ENCODE measurements around the gene CPLX4. TPM values are rescaled to one million over a fixed set of nuclear protein-coding genes. Genes with fewer than 3 reads are reported as not detected.

The CPLX4 gene
- total RNA-seq, 1 donor from 2014 or later: not detected

GRCh38 chr18:59306640-59307039 is 11.8 kb downstream of the CPLX4 start:
- DNase-seq: no peak

DNA sequence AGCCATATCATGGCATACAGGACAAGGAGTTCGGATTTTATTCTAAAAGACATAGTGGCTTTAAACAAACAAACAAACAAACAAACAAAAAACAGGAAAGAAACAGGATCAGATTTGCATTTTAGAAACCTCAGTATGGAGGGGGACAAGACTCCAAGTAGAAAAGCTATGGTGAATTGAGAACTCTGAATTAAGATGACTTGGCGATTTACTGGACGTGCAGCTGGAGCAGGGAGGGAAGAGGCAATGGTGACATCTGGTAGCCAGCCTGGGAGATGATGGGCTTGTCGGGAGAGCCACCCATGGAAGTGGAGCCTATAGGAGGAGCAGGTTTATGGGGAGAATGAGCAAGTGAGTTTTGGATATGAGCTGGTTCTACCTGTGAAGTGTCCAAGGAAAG is 13.2 kb downstream of the CPLX4 start:
- DNase-seq: no peak

- no peak for DNase-seq
Measured at GRCh38 chr18:59303656-59304195, 14.7 kb downstream of the CPLX4 start.

- no peak for DNase-seq
Measured at GRCh38 chr18:59303006-59303405, 15.4 kb downstream of the CPLX4 start.

GRCh38 chr18:59301929-59302328 is 16.5 kb downstream of the CPLX4 start:
- DNase-seq: no peak

DNA sequence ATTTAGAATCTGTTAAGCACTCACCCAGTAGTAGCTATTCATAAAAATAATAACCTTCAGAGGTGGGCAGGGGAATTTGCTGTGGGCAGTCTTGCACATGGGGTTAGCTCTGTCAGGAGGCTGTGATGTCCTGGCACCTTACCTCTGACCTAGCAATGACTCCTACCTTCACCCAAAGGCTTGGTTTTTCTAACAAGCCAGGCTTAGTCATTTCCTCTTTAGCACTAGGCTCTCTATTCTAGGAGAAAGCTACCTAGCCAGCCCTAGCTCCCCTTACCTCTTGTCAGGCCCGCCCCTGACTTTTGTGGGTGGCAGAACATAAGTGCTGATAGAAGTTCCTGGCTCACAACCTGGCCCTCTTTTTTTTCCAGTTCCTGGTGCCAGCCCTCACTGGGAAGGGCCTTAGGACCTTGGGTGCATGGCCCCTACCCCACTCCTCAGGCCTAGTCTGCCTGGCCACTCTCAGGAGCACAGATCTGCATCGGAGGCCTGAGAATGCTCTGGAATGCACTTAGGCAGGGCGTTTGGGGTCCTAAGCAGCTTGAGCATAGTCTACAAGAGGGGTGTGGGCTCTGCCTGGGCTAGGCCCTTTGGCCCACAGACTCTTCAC is 17.7 kb downstream of the CPLX4 start:
- DNase-seq: no peak

GRCh38 chr18:59298871-59299270 is 19.6 kb downstream of the CPLX4 start:
- no peak for DNase-seq

DNA sequence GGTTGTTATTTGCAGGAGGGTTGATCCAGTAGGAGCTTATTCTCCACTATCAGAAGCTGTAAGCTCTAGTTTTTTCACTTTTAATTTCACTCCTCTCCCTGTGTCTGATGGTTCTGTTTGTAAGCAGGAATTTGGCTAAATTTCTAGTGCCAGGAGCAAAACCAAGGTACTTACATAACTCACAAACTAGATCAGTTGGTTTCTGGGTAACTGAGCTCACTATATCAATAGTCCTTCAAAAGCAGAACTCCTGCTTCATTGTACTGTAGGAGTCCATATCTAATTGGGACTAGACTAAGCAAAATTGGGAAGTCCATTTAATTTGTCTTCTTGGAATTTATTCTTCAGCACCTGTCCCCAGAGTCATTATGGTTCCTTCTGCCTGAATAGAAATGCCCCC is 25.1 kb downstream of the CPLX4 start:
- no peak for DNase-seq

GRCh38 chr18:59286341-59286740 is 32.1 kb downstream of the CPLX4 start:
- peak; percentile 63 for DNase-seq

DNA sequence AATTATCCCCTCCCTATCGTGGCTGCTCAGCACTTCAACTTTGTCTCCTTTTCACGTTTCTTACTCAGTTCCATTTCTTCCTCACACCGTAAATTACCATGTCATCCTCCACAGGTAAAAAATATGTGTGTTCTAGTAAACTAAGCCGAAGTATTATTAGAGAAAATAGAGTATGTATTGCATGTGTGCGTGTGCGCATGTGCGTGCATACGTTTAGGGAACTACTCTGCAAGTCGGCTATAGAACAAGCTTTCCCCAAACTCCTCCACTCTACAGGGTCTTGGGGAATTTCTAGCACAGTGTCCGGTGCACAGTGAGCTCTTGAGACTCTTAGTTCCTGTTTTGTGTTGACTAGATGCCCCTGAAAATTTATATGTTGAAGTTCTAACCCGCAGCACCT is 36.1 kb downstream of the CPLX4 start:
- DNase-seq: no peak

GRCh38 chr18:59279722-59280121 is 38.7 kb downstream of the CPLX4 start:
- no peak for DNase-seq

- no peak for DNase-seq
Measured at GRCh38 chr18:59279193-59279592, 39.3 kb downstream of the CPLX4 start.

DNA sequence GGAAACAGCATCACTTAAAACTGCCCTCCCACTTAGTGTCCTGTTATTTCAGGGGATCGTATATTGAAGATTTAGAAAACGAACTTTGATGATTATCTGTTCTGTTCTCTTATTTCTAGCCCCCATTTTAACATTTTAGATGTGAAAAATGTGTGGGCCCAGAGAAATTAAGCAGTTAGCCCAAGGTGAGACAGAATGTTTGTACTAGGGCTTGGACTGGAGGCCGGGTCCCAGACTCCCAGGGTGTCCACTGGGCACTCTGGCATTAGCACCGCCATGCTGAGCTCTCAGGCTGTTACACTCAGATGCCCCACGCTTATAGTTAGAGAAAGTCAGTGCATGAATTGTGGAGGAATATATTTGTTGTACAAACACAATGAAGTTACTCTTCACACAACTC is 39.7 kb downstream of the CPLX4 start:
- DNase-seq: no peak

DNA sequence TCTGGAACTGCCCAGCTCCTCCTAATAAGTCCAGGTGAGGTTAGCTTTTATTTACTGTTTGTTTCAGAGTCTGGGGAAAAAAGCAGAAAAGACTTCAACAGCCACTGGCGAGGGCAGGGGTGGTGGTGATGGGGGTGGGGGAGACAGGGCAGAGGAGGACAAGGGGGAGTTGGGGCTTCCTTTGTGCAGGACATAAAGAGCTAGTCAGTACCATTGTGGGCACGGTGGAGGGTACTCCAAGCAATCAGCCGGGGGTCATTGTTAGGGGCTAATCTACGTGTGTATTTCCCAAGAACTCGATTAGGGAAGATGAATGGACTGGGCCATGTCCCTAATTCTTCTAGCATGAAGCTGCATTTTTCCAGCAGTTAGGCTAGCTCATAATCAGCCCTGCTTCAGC is 42.4 kb downstream of the CPLX4 start:
- no peak for DNase-seq

GRCh38 chr18:59275406-59275949 is 43.0 kb downstream of the CPLX4 start:
- DNase-seq: no peak

DNA sequence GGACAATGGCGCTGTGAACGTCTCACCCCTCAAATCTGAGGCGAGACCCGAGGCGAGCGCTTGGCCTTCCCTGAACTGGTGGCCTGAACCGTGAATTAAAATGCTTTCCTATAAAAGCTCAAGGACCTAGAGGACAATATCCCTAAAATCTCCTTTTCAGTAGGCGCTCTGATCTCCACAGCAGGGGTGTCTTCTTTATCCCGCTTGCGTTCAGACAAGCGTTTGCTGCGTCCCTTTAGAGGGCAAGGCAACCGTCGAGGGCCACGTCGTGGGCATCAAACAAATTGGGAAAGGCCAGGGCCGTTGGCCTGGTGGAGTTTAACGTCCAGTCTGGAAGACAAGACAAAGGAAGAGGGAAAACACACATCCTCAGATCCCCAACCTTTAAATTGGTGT is 43.9 kb downstream of the CPLX4 start:
- no peak for DNase-seq

GRCh38 chr18:59273759-59274532 is 44.5 kb downstream of the CPLX4 start:
- DNase-seq: no peak

GRCh38 chr18:59272891-59273758 is 45.3 kb downstream of the CPLX4 start, which contains the start of gene RAX:
RAX (minus strand) TSS chr18:59273454; CDS start chr18:59273206, 248 bp downstream.
- DNase-seq: no peak

DNA sequence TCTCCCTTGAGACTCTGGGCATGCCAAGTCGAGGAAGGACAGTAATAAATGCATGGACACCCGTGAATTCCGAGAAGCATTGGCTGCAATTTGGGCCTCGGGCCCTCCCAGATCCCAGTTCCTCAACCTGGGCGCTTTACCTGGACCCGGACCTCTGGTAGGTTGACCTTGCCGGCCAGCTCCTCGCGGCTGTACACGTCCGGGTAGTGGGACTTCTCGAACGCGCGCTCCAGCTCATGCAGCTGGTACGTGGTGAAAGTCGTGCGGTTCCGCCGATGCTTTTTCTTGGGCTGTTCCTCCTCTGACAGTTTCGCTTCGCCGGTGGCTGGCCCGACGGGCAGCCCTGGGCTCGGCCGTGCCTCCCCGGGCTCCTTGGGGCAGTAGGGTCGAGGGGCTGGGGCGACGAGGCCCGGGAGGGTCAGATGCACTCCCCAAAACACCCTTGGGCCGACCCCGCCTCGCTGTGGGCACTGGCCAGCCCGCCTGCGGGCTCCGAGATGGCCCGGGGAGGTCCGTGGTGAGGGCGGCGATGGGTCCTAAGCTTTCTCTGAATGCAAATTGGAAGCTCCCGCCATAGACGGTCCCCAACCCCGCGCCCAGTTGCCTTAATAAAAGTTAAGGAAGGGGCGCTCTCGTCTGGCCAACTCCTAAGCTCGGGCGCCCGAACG is 46.1 kb downstream of the CPLX4 start:
- DNase-seq: no peak

- no peak for DNase-seq
Measured at GRCh38 chr18:59271606-59272220, 46.7 kb downstream of the CPLX4 start.

DNA sequence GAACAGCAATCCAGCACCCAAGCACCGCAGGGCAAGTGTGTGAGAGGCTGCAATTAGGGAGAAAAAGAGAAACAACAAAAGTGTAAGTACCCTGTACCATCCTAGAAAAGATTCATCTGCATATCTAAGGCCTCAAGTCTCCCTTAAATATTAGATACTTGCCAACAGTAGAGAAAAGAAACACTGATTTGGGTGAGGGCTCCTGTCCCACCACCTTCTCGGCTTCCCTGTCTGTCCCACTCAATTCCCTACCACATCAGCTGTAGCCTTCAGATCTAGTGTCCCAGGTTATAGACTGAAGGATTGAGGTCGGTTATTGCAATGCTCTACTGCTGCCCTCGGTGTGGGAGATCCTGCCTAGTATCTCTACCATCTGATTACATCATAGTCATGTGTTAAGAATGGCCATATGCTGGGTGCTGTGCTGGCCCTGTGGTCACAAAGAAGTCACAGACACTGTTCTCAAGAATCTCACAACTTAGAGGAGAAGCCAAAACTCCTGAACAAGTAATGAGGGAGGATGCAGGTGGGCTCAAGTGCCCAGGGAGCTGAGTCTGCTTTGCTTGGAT is 47.7 kb downstream of the CPLX4 start:
- DNase-seq: no peak

Measured in skin of body (tissue), 2 donors.